Dedifferentiated amniotic fluid mesenchymal stem cell (primary cell): ENCODE results near the gene XCR1.
"Not testable (repeated sequence)": the region's sequence is repeated elsewhere in the genome, so short reads cannot be mapped to it uniquely, and the experiment has no call there.

Experiments
- DNase-seq: peaks from one replicate; pipeline ENCODE4 v3.0.0-alpha.2; 2016; ENCODE audit errors: extremely low spot score

Gene XCR1

GRCh38 chr3:46027021-46027705 is at the start of gene XCR1:
Gene XCR1 (minus strand): TSS chr3:46027483. CDS start chr3:46021947, 5,536 bp downstream.
- no peak for DNase-seq

GRCh38 chr3:46076606-46077005 is 49.3 kb upstream of the XCR1 start:
- peak; percentile 35 for DNase-seq

GRCh38 chr3:46075816-46076215 is 48.5 kb upstream of the XCR1 start:
- no peak for DNase-seq

- DNase-seq = no peak
These were observed 44.1 kb upstream of the XCR1 start for GRCh38 chr3:46071222-46071858.

GRCh38 chr3:46070595-46071093 is 43.4 kb upstream of the XCR1 start:
- no peak for DNase-seq

- DNase-seq = no peak
These were observed 41.2 kb upstream of the XCR1 start for GRCh38 chr3:46068501-46068900.

GRCh38 chr3:46067401-46067800 is 40.1 kb upstream of the XCR1 start:
- no peak for DNase-seq

GRCh38 chr3:46065750-46066256 is 38.5 kb upstream of the XCR1 start:
- no peak for DNase-seq

- no peak for DNase-seq
These were observed 38.0 kb upstream of the XCR1 start for GRCh38 chr3:46065294-46065705.

- no peak for DNase-seq
These were observed 35.4 kb upstream of the XCR1 start for GRCh38 chr3:46062679-46063078.

- DNase-seq = no peak
These were observed 34.6 kb upstream of the XCR1 start for GRCh38 chr3:46061887-46062286.

GRCh38 chr3:46061108-46061720 is 33.9 kb upstream of the XCR1 start:
- DNase-seq = no peak

- DNase-seq = no peak
These were observed 33.3 kb upstream of the XCR1 start for GRCh38 chr3:46060551-46060950.

GRCh38 chr3:46059432-46059831 is 32.1 kb upstream of the XCR1 start:
- no peak for DNase-seq

GRCh38 chr3:46058981-46059380 is 31.7 kb upstream of the XCR1 start:
- DNase-seq = no peak

- no peak for DNase-seq
These were observed 30.4 kb upstream of the XCR1 start for GRCh38 chr3:46057716-46058115.

GRCh38 chr3:46056686-46057085 is 29.4 kb upstream of the XCR1 start:
- no peak for DNase-seq

- DNase-seq = not testable (repeated sequence)
These were observed 26.7 kb upstream of the XCR1 start for GRCh38 chr3:46053761-46054515.

GRCh38 chr3:46053265-46053664 is 26.0 kb upstream of the XCR1 start:
- not testable (repeated sequence) for DNase-seq

GRCh38 chr3:46052531-46052930 is 25.2 kb upstream of the XCR1 start:
- DNase-seq = no peak

GRCh38 chr3:46049093-46049492 is 21.8 kb upstream of the XCR1 start:
- DNase-seq = no peak

GRCh38 chr3:46046231-46046630 is 18.9 kb upstream of the XCR1 start:
- DNase-seq = not testable (repeated sequence)
